ENCODE results near the gene PAK2. TPM values are rescaled to one million over a fixed set of nuclear protein-coding genes. Genes with fewer than 3 reads are reported as not detected.

Gene PAK2
- total RNA-seq, 2 donors from 2014 or later: 37.4 to 48.3 TPM

DNA sequence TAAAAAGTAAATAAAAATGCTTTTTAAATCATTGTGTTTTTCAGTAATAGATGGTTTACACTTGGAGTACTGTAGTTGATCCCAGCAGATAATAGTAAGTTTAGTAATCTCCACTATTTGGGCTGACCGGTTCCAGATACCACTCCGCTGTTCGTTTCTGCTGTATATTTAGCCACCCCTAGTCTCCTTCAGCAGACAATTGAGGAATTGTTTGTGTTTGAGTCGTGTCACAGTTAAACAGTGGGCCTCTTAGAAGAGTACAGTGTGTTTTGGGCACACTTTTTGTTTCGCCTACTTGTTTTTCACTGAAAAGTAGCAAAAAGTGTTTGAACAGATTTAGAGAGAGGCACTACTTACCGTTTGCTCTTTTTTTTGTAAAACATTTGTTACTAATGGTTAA lies 33.2 kb downstream of the PAK2 start:
- 58% methylated on average over 6 of the region's 6 CpGs for WGBS
- no peak for DNase-seq (ENCODE audit: low spot score)
- Histone ChIP-seq H3K4me3 (no peak overlapping the region), H3K27me3 (replicated peaks; ENCODE audit: insufficient read depth) (no peaks in the 10 kb centered on the region), H3K27ac (no peak overlapping the region), H3K4me1 (replicated peaks) (no peaks in the 10 kb centered on the region), H3K9me3 (no peaks in the 10 kb centered on the region), H3K36me3 (no peaks in the 10 kb centered on the region)
- TF ChIP-seq POLR2A (IDR thresholded peaks at IDR 0.05) (no peak), POLR2AphosphoS5 (IDR thresholded peaks at IDR 0.05) (no peak)
- TF ChIP-seq, protein P1, sequence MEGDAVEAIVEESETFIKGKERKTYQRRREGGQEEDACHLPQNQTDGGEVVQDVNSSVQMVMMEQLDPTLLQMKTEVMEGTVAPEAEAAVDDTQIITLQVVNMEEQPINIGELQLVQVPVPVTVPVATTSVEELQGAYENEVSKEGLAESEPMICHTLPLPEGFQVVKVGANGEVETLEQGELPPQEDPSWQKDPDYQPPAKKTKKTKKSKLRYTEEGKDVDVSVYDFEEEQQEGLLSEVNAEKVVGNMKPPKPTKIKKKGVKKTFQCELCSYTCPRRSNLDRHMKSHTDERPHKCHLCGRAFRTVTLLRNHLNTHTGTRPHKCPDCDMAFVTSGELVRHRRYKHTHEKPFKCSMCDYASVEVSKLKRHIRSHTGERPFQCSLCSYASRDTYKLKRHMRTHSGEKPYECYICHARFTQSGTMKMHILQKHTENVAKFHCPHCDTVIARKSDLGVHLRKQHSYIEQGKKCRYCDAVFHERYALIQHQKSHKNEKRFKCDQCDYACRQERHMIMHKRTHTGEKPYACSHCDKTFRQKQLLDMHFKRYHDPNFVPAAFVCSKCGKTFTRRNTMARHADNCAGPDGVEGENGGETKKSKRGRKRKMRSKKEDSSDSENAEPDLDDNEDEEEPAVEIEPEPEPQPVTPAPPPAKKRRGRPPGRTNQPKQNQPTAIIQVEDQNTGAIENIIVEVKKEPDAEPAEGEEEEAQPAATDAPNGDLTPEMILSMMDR (IDR thresholded peaks at IDR 0.05): no peak
- intact Hi-C loops (cut with DNase I): no loop called here

DNA sequence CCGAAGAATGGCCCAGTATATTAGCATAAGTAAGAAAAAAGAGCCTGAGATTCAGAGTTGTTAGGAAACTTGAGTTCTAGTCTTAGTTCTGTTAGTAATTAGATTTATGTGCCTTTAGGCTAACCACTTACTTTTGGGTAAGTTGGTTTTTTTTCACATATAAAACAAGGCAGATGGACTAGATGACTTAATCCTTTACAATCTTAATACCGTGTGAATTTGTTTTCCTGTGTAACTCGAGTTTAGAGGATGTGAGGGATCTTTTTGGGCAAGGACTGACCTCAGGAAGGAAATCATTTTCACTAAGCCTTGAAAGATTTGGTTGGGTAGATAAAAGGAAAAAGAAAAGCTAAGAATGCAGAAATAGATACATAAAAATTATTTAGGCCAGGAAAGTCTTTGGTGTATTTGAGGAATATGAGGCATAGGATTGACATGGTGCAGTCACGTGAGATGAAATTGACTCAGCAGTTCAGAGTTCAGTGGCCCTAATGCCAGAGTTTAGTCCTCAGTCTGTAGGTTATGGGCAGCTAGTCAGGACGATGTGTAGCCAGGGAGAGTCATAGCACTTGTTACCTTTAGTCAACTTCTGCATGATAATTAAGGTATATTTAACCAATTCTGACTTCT lies 34.6 kb downstream of the PAK2 start:
- H3K27ac ChIP-seq: no peak overlapping the region
- 65% methylated on average over 5 of the region's 5 CpGs for WGBS
- no peak overlapping the region for H3K4me3 ChIP-seq
- no peaks in the 10 kb centered on the region for H3K27me3 ChIP-seq (replicated peaks; ENCODE audit: insufficient read depth)
- no peaks in the 10 kb centered on the region for H3K4me1 ChIP-seq (replicated peaks)
- TF ChIP-seq, protein P1 (IDR thresholded peaks at IDR 0.05): no peak
- no peak for TF ChIP-seq POLR2AphosphoS5 (IDR thresholded peaks at IDR 0.05)
- TF ChIP-seq POLR2A (IDR thresholded peaks at IDR 0.05): no peak
- no peaks in the 10 kb centered on the region for H3K9me3 ChIP-seq
- no peak for DNase-seq (ENCODE audit: low spot score)
- H3K36me3 ChIP-seq: no peaks in the 10 kb centered on the region
- intact Hi-C loops (cut with DNase I): no loop called here

DNA sequence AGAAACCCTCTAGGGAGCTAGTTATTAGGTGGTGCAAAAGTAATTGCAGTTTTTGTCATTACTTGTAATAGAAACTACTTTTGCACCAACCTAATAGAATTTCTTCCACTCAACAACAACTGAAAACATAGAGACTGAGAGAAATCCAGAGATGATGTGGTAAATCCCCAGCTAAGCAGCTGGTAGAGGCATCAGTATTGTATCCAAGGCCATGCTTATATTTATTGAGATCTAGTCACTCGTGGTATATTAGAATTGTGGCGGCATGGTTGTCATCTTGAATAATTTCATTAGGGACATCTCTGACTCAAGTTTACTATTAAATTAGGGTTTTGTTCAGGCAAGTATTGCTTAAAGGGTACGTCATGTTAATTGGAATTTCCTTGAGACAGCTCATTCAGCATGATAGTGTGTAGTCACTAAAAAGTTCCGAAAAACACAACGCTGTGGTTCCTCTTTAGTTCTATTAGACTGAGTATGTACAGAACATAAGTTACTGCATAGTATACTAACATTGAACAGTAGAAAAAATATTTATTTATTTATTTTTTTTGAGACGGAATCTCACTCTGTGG lies 35.3 kb downstream of the PAK2 start:
- TF ChIP-seq, protein P1 (IDR thresholded peaks at IDR 0.05): no peak
- TF ChIP-seq POLR2AphosphoS5 (IDR thresholded peaks at IDR 0.05) (no peak), POLR2A (IDR thresholded peaks at IDR 0.05) (no peak)
- no peaks in the 10 kb centered on the region for H3K27me3 ChIP-seq (replicated peaks; ENCODE audit: insufficient read depth)
- no peaks in the 10 kb centered on the region for H3K4me1 ChIP-seq (replicated peaks)
- no peak overlapping the region for H3K4me3 ChIP-seq
- DNase-seq (ENCODE audit: low spot score): no peak
- intact Hi-C loops (cut with DNase I): no loop called here
- 84% methylated on average over 6 of the region's 6 CpGs for WGBS
- no peaks in the 10 kb centered on the region for H3K36me3 ChIP-seq
- no peak overlapping the region for H3K27ac ChIP-seq
- H3K9me3 ChIP-seq: no peaks in the 10 kb centered on the region

DNA sequence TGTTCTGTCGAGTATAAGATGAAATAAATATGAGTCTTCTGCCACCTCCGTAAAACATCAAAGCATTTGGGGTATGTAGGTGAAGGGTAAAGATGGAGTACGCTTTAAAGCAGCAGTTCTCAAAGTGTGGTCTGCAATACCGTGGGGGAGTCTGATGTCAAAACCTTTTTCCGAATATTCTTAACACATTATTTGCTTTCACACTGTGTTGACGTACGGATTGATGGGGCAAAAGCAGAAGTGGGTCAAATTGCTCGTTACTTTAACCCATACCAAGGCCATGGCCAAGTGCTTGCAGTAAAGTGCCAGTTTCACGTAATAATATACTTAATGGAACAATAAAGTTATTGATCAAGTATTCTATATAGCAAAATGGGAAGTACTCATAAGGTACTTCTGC lies 36.3 kb downstream of the PAK2 start:
- no peak overlapping the region for H3K4me3 ChIP-seq
- no peak for DNase-seq (ENCODE audit: low spot score)
- 81% methylated on average over 9 of the region's 9 CpGs for WGBS
- H3K36me3 ChIP-seq: no peaks in the 10 kb centered on the region
- H3K27me3 ChIP-seq (replicated peaks; ENCODE audit: insufficient read depth): no peaks in the 10 kb centered on the region
- no peak overlapping the region for H3K27ac ChIP-seq
- TF ChIP-seq POLR2A (IDR thresholded peaks at IDR 0.05) (no peak), POLR2AphosphoS5 (IDR thresholded peaks at IDR 0.05) (no peak)
- TF ChIP-seq, protein P1 (IDR thresholded peaks at IDR 0.05): no peak
- no peaks in the 10 kb centered on the region for H3K4me1 ChIP-seq (replicated peaks)
- no peaks in the 10 kb centered on the region for H3K9me3 ChIP-seq
- intact Hi-C loops (cut with DNase I): no loop called here

DNA sequence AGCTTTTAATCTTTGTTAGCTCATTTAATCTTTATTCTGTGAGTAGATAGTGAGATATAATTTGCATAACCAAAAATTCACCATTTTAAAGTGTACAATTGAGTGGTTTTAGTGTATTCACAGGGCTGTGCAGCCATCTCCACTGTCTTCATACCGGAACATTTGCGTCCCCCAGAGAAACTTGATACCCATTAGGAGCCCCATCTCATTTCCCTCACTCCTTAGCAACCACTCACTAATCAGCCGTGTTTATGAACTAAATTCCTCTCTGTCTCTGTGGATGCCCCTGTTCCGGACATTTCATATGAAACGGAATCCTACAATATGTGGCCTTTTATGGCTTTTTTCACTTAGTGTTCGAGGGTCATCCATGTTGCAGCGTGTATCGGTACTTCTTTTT lies 38.2 kb downstream of the PAK2 start:
- intact Hi-C loops (cut with DNase I): no loop called here
- 89% methylated on average over 8 of the region's 8 CpGs for WGBS
- H3K4me3 ChIP-seq: no peak overlapping the region
- H3K9me3 ChIP-seq: no peaks in the 10 kb centered on the region
- no peak for DNase-seq (ENCODE audit: low spot score)
- no peaks in the 10 kb centered on the region for H3K27me3 ChIP-seq (replicated peaks; ENCODE audit: insufficient read depth)
- H3K36me3 ChIP-seq: no peaks in the 10 kb centered on the region
- H3K27ac ChIP-seq: no peak overlapping the region
- TF ChIP-seq POLR2AphosphoS5 (IDR thresholded peaks at IDR 0.05) (no peak), POLR2A (IDR thresholded peaks at IDR 0.05) (no peak)
- TF ChIP-seq, protein P1 (IDR thresholded peaks at IDR 0.05): no peak
- no peaks in the 10 kb centered on the region for H3K4me1 ChIP-seq (replicated peaks)
